HG03139 (cell line): ENCODE results near the gene RING1.

ENCODE experiments used
- ATAC-seq: cut with Tn5 transposase; IDR thresholded peaks from one replicate; pipeline ENCODE4 v1.9.1; 2021; ENCODE audit not compliant: unreplicated experiment

Gene RING1

GRCh38 chr6:33208091-33208967 lies at the start of gene RING1:
RING1 (plus strand) TSS chr6:33208500; CDS start chr6:33208823, 323 bp downstream.
- ATAC-seq = peak; percentile 44

GRCh38 chr6:33160096-33160495 lies 48.2 kb upstream of the RING1 start:
- ATAC-seq = no peak

GRCh38 chr6:33160728-33161344 lies 47.5 kb upstream of the RING1 start:
- no peak for ATAC-seq

- no peak for ATAC-seq
Observed at GRCh38 chr6:33161354-33162331, 46.7 kb upstream of the RING1 start.

- ATAC-seq = no peak
Observed at GRCh38 chr6:33163540-33163939, 44.8 kb upstream of the RING1 start.

- no peak for ATAC-seq
Observed at GRCh38 chr6:33164176-33164575, 44.1 kb upstream of the RING1 start.

GRCh38 chr6:33164665-33165373 lies 43.5 kb upstream of the RING1 start:
- no peak for ATAC-seq

- no peak for ATAC-seq
Observed at GRCh38 chr6:33165581-33166258, 42.6 kb upstream of the RING1 start.

- no peak for ATAC-seq
Observed at GRCh38 chr6:33166363-33166762, 41.9 kb upstream of the RING1 start.

GRCh38 chr6:33166811-33167210 lies 41.5 kb upstream of the RING1 start:
- ATAC-seq = no peak

- ATAC-seq = no peak
Observed at GRCh38 chr6:33167374-33168283, 40.7 kb upstream of the RING1 start.

GRCh38 chr6:33168284-33168601 lies 40.1 kb upstream of the RING1 start:
- ATAC-seq = no peak

GRCh38 chr6:33168639-33169038 lies 39.7 kb upstream of the RING1 start:
- ATAC-seq = no peak

GRCh38 chr6:33169291-33170175 lies 38.8 kb upstream of the RING1 start:
- ATAC-seq = no peak

- no peak for ATAC-seq
Observed at GRCh38 chr6:33170176-33171015, 37.9 kb upstream of the RING1 start.

GRCh38 chr6:33171016-33171879 lies 37.1 kb upstream of the RING1 start:
- ATAC-seq = no peak
